Coronary artery (tissue), 2 donors: ENCODE measurements around the gene UBE2J2.

ENCODE experiments used
- DNase-seq: peaks from one replicate; pipeline ENCODE4 v3.0.0-alpha.2; 2017; ENCODE audit warnings: low spot score
- H3K27ac ChIP-seq, 2 donors: fragments of 200-600 bp; sonication (generic); one replicate each; pipeline ENCODE4 v1.5.1; 2016 to 2019
- H3K4me3 ChIP-seq: fragments of 200-600 bp; sonication (generic); 2 replicates; pipeline ENCODE4 v1.5.1; 2016; ENCODE audit warnings: mild to moderate bottlenecking, moderate library complexity
- TF ChIP-seq, protein P1 (sequence below): fragments of 200-600 bp; sonication (generic); IDR thresholded peaks from one replicate; pipeline ENCODE4 v1.5.1; 2019; ENCODE audit warnings: antibody characterized with exemption

The UBE2J2 gene

DNA sequence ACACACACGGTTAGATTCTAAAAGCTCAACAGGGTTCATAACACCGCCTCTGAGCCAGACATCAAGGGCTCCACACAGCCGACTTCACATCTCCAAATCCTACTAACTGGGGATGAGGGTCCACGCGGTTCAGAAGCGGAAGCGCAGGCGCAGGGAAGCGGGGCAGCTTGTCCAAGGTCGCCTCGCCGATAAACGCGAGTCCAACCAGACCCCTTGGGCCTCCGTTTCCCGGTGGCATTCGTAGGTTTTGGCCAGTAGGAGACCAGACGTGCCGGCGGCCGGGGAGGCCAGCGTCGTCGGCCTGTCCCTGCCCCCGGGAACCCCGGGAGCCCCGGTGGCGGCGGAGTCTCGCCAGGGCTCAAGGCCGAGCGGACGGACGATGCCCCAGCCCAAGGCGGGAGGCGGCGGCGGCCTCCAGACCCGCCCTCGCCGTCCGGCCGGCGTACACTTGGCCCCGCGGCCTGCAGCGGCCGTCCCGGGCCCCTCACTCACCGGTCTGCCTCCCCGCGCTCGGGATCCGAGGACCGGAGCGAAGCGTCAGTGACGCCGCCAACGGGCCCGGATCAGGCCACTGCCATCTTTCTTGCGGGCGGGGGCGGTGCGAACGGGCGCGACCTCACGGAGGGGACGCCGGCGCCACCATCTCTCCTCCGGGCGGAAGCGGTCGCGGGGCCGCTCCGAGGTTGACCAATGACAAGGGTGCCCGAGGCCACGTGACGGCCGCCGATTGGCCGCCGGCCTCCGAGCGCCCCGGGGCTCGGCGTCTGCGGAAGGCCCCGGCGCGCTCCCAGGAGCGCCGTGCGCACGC lies 42.0 kb downstream of the UBE2J2 start, which contains the start of gene SDF4:
Gene SDF4, minus strand, starts transcription at position 602 of the 808 bp plus-strand sequence. CDS start 3,229 bp downstream, outside the sequence.
- Histone ChIP-seq H3K4me3 (peak within 1 kb of the TSS; percentile 90), H3K27ac (peak within 1 kb of the TSS; percentile 88 to 93)
- TF ChIP-seq, protein P1, sequence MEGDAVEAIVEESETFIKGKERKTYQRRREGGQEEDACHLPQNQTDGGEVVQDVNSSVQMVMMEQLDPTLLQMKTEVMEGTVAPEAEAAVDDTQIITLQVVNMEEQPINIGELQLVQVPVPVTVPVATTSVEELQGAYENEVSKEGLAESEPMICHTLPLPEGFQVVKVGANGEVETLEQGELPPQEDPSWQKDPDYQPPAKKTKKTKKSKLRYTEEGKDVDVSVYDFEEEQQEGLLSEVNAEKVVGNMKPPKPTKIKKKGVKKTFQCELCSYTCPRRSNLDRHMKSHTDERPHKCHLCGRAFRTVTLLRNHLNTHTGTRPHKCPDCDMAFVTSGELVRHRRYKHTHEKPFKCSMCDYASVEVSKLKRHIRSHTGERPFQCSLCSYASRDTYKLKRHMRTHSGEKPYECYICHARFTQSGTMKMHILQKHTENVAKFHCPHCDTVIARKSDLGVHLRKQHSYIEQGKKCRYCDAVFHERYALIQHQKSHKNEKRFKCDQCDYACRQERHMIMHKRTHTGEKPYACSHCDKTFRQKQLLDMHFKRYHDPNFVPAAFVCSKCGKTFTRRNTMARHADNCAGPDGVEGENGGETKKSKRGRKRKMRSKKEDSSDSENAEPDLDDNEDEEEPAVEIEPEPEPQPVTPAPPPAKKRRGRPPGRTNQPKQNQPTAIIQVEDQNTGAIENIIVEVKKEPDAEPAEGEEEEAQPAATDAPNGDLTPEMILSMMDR, result no peak
- peak; percentile 97 for DNase-seq

DNA sequence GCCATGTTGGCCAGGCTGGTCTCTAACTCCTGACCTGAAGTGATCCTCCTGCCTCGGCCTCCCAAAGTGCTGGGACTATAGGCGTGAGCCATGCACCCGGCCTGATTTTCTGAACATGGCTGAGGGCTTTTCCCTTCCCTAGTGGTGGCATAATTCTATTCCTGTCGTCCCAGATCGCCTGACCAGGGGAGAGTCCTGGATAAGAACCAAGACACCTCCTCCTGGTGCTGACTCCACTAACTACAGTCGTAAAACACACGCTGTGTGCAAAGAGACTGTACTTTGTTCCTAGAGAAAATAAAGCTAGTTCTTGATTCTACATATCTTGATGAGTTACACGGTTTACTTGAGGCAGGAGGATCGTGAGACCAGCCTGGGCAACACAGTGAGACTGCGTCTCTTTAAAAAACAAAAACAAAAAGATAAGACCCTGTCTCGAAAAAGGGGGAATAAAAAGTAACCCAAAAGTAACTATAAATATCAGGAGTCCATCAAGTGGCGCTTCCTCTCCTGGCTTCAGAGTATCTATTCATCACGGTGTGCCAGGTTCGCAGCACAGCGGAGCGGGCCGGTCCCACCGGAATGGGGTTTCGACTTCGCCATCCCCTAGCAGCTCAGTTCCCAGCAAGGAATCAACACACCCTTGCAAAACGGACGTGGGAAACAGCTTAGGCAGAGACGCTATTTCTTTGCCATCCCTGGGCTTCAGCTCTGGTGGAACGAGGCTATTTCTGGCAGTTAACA lies 42.8 kb downstream of the UBE2J2 start:
- TF ChIP-seq, protein P1, result no peak
- peak overlapping the region; percentile 90 for H3K4me3 ChIP-seq
- no peak for DNase-seq
- peak overlapping the region; percentile 88 to 93 for H3K27ac ChIP-seq

DNA sequence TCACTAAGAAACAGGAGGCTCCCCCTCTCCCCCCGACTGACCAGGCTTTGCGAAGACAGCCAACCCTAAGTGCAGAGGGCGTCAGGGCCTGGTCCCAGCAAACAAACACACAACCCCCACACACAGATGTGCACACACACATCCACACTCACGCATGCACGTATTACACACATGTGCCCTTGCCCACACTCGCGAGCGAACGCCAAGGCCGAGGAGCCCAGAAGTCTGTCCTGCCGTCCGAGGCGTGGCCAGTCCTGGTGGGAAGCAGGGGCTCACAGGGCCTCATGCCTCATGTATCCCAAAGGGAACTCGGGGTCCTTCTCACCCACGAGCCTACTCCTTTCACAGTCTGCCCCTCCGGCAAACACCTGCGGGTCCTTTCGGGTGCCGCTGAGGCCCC lies 43.9 kb downstream of the UBE2J2 start:
- peak overlapping the region; percentile 90 for H3K4me3 ChIP-seq
- H3K27ac ChIP-seq, result no peak overlapping the region
- TF ChIP-seq, protein P1, result no peak
- DNase-seq, result no peak

DNA sequence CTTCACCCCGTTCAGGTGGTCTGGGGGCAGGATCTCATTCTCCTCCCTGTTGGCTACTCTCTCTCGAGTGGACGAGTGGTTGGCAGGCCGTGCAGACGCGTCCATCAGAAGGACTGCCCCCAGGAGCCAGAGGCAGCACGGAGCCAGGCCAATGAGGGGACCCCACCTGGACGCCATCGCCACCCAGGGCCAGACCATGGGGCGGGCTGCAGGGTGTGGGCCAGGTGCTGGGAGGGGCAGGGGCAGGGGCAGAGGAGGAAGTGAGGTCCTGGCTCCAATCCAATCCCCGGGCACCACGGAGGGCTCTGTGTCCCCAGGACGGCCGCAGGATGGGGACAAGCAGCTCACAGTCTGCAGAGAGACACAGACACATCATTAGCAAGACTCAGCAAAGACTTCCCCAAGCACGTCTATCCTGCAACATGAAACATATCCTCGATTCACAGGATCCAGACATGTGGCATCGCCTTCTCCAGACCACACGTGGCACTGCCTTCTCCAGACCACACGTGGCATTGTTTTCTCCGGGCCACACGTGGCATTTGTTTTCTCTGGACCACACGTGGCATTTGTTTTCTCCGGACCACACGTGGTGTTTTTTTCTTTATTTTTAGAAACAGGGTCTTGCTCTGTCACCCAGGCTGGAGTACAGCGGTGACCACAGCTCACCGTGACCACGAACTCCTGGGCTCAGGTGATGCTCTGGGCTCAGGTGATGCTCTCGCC lies 44.9 kb downstream of the UBE2J2 start:
- Histone ChIP-seq H3K27ac (no peak overlapping the region), H3K4me3 (no peak overlapping the region)
- TF ChIP-seq, protein P1, result no peak
- DNase-seq, result no peak

DNA sequence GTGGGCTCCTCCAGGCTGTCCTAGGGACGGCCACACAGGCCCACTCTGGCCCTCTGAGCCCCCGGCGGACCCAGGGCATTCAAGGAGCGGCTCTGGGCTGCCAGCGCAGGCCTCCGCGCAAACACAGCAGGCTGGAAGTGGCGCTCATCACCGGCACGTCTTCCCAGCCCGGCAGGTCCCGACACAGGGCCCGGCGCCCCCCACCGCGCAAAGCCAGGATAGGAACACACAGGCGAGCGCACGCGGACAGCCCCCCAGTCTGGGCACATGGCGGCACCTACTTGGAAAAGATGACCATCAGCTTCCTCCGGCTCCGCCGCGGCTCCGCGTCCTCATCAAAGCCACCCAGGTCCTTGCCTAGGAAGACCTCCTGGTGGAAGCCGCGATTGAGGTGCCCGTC lies 45.5 kb downstream of the UBE2J2 start:
- H3K27ac ChIP-seq, result no peak overlapping the region
- TF ChIP-seq, protein P1, result no peak
- no peak overlapping the region for H3K4me3 ChIP-seq
- no peak for DNase-seq

DNA sequence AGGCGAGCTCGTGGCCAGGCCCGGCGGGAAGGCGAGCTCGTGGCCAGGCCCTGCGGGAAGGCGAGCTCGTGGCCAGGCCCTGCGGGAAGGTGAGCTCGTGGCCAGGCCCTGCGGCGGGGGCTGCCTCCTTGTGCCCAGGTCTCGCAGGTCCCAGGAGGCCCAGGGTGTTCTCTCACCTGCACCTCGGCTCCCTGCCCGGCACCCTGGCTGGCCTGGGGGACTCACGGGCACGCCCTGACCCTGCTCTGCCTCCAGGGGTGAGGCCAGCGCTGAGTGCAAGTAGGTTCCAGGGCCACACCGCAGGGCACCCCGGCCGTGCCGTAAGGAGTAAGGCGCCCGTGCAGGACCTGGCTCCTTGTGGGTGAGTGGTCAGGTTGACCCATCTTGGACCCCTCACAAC lies 46.3 kb downstream of the UBE2J2 start:
- Histone ChIP-seq H3K4me3 (no peak overlapping the region), H3K27ac (no peak overlapping the region)
- TF ChIP-seq, protein P1, result no peak
- DNase-seq, result no peak
